ENCODE results near the gene HACL1.

HACL1 gene

DNA sequence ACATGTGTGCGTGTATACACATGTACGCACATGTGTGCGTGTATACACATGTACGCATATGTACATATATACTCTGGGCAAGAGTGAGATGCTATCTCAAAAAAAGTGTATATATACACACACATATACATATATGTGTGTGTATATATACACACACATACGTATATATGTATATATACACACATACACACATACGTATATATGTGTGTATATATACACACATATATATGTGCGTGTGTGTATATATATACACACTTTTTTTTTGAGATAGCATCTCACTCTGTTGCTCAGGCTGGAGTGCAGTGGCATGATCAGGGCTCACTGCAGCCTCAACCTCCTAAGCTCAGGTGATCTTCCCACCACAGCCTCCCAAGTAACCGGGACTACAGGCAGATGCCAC is 8.4 kb downstream of the HACL1 start:
- no peak for TF ChIP-seq CTCF (IDR thresholded peaks at IDR 0.05)
- TF ChIP-seq ZFX (IDR thresholded peaks at IDR 0.05; ENCODE audit: borderline replicate concordance) = no peak

DNA sequence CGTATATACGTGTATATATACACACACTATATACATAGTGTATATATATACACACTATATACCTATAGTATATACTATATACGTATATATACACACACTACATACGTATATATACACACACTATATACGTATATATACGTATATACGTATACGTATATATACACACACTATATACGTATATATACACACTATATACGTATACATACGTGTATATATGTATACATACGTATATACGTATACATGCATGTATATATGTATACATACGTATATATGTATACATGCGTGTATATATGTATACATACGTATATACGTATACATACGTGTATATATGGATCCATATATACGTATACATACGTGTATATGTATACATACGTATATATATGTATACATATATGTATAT is 9.4 kb downstream of the HACL1 start:
- H3K27ac ChIP-seq = no peak overlapping the region
- TF ChIP-seq ZFX (IDR thresholded peaks at IDR 0.05; ENCODE audit: borderline replicate concordance) (no peak), CTCF (IDR thresholded peaks at IDR 0.05) (no peak)

More for the DNA sequence above, 8.4 kb downstream of the HACL1 start:
- H3K27ac ChIP-seq = no peak overlapping the region

- no peak overlapping the region for H3K27ac ChIP-seq
- no peak for TF ChIP-seq CTCF (IDR thresholded peaks at IDR 0.05)
- no peak for TF ChIP-seq ZFX (IDR thresholded peaks at IDR 0.05; ENCODE audit: borderline replicate concordance)
Observed at GRCh38 chr3:15591242-15591641, 10.1 kb downstream of the HACL1 start.

DNA sequence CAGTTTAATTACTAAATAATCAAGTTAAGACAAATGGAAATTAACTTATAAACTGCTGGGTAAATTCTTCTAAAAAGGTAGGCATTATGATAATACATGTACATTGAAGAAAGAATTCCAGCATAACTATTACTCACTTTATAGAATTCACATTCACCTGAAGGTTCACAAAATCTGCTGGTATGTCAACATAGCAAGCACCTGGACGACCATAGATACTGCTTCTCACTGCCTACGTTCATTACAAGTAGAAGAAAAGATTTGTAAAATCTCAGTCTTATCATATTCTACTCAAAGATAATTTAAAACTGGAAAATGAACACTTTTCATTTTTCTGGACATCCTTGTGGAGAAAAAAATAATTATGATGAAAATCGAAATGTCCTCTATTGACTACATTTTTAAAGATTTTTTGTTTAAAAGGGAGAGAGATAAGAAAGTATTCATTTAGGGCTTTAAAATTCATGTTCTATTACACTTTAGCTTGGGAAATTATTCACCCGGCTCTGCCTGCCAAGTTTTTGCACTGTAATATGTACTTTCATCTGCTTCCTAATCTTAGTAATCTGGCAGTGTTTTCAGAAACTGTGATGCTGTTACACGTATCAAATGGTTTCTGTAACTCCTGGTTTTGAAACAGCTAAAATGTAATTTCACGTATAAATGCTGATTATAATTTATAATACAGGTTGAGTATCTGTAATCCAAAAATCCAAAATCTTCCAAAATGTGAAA is 16.1 kb downstream of the HACL1 start:
- no peak overlapping the region for H3K27ac ChIP-seq
- TF ChIP-seq ZFX (IDR thresholded peaks at IDR 0.05; ENCODE audit: borderline replicate concordance) = no peak
- TF ChIP-seq CTCF (IDR thresholded peaks at IDR 0.05) = no peak

- H3K27ac ChIP-seq = no peak overlapping the region
- TF ChIP-seq CTCF (IDR thresholded peaks at IDR 0.05) (no peak), ZFX (IDR thresholded peaks at IDR 0.05; ENCODE audit: borderline replicate concordance) (no peak)
Observed at GRCh38 chr3:15581471-15582394, 19.6 kb downstream of the HACL1 start.

GRCh38 chr3:15579051-15579450 is 22.3 kb downstream of the HACL1 start:
- TF ChIP-seq ZFX (IDR thresholded peaks at IDR 0.05; ENCODE audit: borderline replicate concordance) = no peak
- no peak for TF ChIP-seq CTCF (IDR thresholded peaks at IDR 0.05)
- no peak overlapping the region for H3K27ac ChIP-seq

Measured in 22Rv1 (cell line).